ENCODE results near the gene BTN3A1.

DNA sequence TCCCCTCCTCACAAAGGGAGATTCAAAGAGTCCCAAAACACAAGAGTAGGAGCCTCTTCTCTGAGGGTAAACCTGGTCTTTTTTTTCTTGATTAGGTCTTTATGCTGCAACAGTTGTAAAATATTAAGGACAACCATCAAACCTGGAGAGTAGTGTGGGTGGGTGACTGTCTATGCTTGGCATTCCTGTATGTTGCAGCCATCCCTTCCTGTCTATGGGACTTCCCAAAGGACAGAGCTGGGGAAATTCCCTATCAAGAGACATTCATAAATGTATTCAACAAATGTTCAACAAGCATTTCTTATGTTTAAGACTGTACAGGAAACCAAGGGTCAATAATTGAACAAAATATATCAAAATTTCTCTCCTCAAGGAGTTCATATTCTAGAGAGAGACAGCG lies 13.6 kb upstream of the BTN3A1 start:
- TF ChIP-seq FOSL1 (IDR thresholded peaks at IDR 0.05; ENCODE audit: low read depth), result no peak
- no peak for TF ChIP-seq POLR2AphosphoS5 (IDR thresholded peaks at IDR 0.05; ENCODE audit: low read depth, low read length)
- no peak for TF ChIP-seq EZH2 (IDR thresholded peaks at IDR 0.05)
- TF ChIP-seq, protein P1, sequence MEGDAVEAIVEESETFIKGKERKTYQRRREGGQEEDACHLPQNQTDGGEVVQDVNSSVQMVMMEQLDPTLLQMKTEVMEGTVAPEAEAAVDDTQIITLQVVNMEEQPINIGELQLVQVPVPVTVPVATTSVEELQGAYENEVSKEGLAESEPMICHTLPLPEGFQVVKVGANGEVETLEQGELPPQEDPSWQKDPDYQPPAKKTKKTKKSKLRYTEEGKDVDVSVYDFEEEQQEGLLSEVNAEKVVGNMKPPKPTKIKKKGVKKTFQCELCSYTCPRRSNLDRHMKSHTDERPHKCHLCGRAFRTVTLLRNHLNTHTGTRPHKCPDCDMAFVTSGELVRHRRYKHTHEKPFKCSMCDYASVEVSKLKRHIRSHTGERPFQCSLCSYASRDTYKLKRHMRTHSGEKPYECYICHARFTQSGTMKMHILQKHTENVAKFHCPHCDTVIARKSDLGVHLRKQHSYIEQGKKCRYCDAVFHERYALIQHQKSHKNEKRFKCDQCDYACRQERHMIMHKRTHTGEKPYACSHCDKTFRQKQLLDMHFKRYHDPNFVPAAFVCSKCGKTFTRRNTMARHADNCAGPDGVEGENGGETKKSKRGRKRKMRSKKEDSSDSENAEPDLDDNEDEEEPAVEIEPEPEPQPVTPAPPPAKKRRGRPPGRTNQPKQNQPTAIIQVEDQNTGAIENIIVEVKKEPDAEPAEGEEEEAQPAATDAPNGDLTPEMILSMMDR (IDR thresholded peaks at IDR 0.05 in 2 of 3, conservative IDR thresholded peaks at IDR 0.05 in 1 of 3; ENCODE audit: borderline replicate concordance in 1 of 3, insufficient read depth in 1 of 3, low read depth in 2 of 3, low read length in 2 of 3), result no peak
- no peak for TF ChIP-seq JUND (IDR thresholded peaks at IDR 0.05)
- no peak for TF ChIP-seq POLR2A (IDR thresholded peaks at IDR 0.05; ENCODE audit: borderline replicate concordance, extremely low read depth, insufficient read depth, insufficient read length)
- TF ChIP-seq SRF (IDR thresholded peaks at IDR 0.05; ENCODE audit: low read depth), result no peak
- TF ChIP-seq CBX3 (IDR thresholded peaks at IDR 0.05; ENCODE audit: low read depth), result no peak
- TF ChIP-seq ELF1 (IDR thresholded peaks at IDR 0.05; ENCODE audit: borderline replicate concordance, low read depth), result no peak
- TF ChIP-seq, protein P2, sequence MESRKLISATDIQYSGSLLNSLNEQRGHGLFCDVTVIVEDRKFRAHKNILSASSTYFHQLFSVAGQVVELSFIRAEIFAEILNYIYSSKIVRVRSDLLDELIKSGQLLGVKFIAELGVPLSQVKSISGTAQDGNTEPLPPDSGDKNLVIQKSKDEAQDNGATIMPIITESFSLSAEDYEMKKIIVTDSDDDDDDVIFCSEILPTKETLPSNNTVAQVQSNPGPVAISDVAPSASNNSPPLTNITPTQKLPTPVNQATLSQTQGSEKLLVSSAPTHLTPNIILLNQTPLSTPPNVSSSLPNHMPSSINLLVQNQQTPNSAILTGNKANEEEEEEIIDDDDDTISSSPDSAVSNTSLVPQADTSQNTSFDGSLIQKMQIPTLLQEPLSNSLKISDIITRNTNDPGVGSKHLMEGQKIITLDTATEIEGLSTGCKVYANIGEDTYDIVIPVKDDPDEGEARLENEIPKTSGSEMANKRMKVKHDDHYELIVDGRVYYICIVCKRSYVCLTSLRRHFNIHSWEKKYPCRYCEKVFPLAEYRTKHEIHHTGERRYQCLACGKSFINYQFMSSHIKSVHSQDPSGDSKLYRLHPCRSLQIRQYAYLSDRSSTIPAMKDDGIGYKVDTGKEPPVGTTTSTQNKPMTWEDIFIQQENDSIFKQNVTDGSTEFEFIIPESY (IDR thresholded peaks at IDR 0.05; ENCODE audit: extremely low read depth, insufficient replicate concordance, low read length), result no peak
- TF ChIP-seq ZFX (IDR thresholded peaks at IDR 0.05), result no peak
